Posterior vena cava (tissue), 2 donors: ENCODE results near the gene EIF4A2. TPM values are rescaled to one million over a fixed set of nuclear protein-coding genes. Genes with fewer than 3 reads are reported as not detected.
A peak's percentile ranks its signal among the peaks of the same experiment; 100 is the strongest.

Experiments
- DNase-seq: peaks from one replicate; pipeline ENCODE4 v3.0.0-alpha.2; 2020; ENCODE audit warnings: low spot score
- intact Hi-C, 2 donors: fragments of 100-400 bp; cut with DNase I; formaldehyde crosslinking; loops; one replicate each; pipeline versions ENCODE4 v1.14.1 to v1.14.2; 2022 to 2023
- long read RNA-seq, 2 donors: library from polyadenylated mRNA; unstranded; transcript quantifications; one replicate each; pipeline ENCODE4 v2.0.0, GENCODE V29; 2020 to 2021
- total RNA-seq, 2 donors: library from RNA; stranded (reverse); fragmentation: NEBNext Ultra II Directional; extraction: Animal tissue kit (Norgen Biotek cat#: 25700); gene quantifications; one replicate each; pipeline ENCODE4 v1.2.1, GENCODE V29; 2021
- donor health status: DM: yes; HTN: yes; CAD: no.
- donor health status: DM: yes; HTN: yes; CAD: no.

Gene EIF4A2
- total RNA-seq = 100 to 1,000 TPM; 263 to 283 TPM
- long read RNA-seq, donor 1, transcript EIF4A2-201 (11 exons, 1,919 nt) = major isoform, 65 of 126 reads
- long read RNA-seq, donor 1, transcript EIF4A2-205 (11 exons, 1,889 nt) = minor isoform, 27 of 126 reads
- long read RNA-seq, donor 1, transcript EIF4A2-203 (10 exons, 1,751 nt) = minor isoform, 5 of 126 reads
- long read RNA-seq, donor 1, partial matches to known transcripts = 11 of 126 reads
- long read RNA-seq, donor 1, other reads (novel, unspliced or antisense) = 14 of 126 reads
- long read RNA-seq, donor 2, transcript EIF4A2-205 (11 exons, 1,889 nt) = minor isoform, 164 of 749 reads
- long read RNA-seq, donor 2, transcript EIF4A2-203 (10 exons, 1,751 nt) = minor isoform, 36 of 749 reads
- long read RNA-seq, donor 2, transcript EIF4A2-207 (10 exons, 1,729 nt) = minor isoform, 6 of 749 reads
- long read RNA-seq, donor 2, transcript EIF4A2-201 (11 exons, 1,919 nt) = major isoform, 455 of 749 reads
- long read RNA-seq, donor 2, partial matches to known transcripts = 23 of 749 reads
- long read RNA-seq, donor 2, other reads (novel, unspliced or antisense) = 63 of 749 reads

DNA sequence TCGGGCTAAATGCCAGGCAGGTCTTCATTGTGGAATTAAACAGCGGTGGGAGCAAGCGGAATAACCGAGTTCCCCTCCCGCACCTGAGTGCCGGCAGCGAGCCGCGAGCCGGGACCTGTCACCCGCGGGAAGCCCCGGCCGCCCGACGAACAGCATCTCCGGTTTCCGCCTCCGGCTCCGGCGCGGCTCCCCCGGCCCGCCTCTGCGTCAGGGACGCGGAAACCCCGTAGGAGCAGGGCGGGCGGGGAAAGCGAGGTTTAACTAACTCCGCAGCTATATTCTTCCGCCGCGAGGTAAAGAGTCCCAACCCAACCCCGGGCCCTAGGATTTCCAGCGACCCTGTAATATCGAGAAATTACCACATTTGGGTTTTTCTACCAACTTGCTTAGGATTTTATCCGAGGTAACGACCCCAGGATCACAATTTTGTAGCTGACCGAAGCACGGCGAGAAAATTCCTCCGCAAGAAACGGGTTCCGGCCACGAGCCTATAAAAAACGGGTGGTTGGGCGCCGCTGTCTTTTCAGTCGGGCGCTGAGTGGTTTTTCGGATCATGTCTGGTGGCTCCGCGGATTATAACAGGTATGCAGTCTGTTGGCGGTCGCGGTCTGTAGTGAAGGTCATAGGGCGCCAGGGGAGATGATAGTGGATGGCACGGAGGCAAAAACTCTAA lies at the start of gene EIF4A2:
TSS of gene EIF4A2 (plus strand) at position 520 of the 673 bp plus-strand sequence. CDS start at position 554, 34 bp downstream.
- intact Hi-C loops = no loop called here

DNA sequence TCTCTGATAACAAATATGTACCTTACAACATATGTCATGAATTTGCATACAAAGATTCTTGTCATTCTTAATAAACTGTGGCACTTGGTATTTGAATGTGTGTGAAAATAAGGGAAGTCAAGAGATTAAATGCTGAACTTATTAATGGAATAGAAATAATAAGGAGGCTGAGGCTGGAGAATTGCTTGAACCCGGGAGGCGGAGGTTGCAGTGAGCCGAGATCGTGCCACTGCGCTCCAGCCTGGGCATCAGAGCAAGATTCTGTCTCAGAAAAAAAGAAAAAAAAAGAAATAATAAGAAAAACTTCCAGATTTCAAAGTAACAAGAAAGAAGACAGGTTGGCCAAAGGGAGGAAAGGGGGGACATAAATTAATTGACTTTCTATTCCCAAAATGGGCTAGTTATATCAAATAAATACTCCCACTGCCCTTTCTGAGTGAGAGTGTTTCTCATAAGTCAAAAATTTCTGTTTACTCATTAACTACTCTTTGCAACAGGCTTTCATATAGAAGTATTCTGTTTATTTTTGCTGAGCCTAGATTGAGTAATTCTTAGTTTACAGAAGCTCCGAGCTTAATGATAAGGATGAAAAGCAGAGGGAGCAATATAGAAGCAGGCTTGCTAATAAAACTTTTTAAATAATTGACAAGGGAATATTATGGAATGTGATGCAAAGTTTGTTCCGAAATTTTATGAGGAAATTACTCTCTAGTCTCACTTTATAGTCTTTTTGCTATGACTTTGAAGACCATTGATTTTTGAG lies 40.6 kb upstream of the EIF4A2 start:
- intact Hi-C loops = no loop called here
- no peak for DNase-seq

More for the DNA sequence above, at the start of gene EIF4A2:
- DNase-seq = peak; percentile 97

DNA sequence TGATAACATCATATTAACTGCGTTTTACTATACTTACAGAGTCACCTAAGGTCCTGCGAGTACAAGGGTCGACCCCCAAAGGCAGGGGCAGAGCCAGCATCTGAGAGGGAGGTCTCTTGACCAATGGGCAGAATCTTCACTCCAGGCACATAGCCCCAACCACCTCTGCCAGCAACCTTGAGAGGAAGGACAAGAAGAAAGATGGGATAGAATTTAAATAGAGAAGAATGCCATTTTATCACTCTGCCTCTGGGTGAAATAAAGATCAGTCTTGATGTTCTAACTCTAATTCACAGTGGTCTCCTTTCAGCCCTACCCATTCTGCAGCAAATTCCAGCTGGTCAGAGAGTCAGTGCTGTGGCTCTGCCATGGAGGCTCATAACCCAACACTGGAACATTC lies 39.7 kb upstream of the EIF4A2 start:
- intact Hi-C loops = no loop called here
- no peak for DNase-seq

DNA sequence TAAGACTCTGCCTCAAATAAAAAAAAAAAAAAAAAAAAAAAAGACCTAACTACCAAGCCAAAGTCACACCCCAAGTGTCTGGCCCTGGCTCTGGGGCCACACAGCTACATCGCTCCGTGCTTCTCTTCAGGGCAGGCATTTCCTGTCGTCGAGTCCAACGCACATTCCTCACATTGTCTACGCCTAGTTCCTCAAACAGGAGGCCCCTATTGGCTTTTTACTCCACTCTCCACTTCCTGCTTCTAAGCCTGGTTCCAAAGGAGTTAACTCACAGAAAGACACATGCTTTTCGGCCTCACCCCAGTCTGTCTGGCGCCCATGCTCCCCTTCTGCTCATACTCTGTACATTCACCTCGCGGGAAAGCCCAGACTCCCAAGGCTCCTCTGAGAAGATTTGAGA lies 37.4 kb upstream of the EIF4A2 start:
- intact Hi-C loops = no loop called here
- peak; percentile 80 for DNase-seq

DNA sequence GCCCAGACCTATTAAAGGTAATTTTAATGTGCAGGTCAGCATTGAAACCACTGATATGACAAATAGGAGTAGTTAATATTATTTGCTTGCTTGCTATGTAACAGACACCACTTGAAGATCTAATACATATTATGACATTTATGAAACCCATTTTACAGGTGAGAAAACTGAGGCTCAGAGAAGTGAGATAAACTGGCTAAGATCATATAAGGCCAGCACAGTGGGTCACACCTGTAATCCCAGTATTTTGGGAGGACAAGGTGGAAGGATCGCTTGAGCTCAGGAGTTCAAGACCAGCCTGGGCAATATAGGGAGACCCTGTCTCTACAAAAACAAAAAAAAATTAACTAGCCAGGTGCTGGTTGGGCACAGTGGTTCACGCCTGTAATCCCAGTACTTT lies 33.1 kb upstream of the EIF4A2 start:
- intact Hi-C loops = no loop called here

DNA sequence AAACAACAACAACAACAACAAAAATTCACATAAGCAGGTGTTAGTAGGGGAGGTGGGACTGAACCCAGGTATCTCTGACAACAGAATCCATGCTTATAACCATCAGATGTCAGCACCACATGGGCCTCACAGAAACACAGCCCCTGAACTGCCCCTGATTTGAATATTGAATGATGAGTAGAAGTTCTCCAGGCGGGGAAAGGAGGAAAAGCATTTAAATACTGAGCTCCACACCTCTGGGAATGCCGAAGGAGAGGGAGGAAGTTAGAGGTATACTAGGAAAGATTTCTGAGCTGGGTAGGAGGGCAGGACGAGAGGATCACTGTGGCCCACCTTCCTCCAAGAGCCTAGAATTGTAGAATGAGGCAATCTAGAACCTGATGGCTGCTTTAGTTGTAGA lies 31.9 kb upstream of the EIF4A2 start:
- intact Hi-C loops = no loop called here
- DNase-seq = no peak

More for the DNA sequence above, 33.1 kb upstream of the EIF4A2 start:
- DNase-seq = no peak

DNA sequence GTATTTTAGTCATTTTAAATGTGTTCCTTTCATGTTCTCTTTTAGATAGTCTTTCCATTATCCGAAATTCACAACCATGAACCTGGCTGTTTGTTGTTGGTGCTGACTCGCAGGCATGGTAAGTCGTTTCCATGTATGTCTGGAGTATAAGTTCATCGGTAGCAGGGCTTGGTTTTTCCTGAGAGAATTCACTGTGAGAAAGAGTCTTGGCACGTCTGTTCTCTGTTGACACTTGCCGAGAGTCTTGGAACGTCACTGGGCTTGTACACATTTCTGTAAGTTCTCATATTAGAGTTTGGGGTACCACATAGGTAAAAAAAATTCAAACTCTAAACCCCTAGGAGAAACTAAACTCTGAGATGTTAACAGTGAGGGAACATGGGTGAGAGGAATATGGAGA lies 29.4 kb upstream of the EIF4A2 start:
- no peak for DNase-seq
- intact Hi-C loops = no loop called here

DNA sequence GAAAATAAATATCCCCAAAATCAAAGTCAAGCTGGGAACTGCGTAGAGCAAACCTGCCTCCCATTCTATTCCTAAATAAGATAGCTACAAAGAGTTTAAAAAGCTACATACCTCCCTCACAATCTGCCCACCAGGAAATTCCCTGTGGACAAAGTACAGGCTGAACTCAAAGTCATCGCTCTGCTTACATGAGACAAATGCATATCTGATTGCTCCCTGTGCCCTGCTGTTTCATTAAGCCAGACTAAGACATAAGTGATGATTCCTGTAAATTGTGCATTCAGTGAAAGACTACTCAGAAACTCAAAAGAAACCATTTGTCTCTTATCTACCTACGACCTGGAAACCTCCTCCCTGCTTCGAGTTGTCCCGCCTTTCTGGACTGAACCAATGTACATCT lies 28.5 kb upstream of the EIF4A2 start:
- intact Hi-C loops = no loop called here

DNA sequence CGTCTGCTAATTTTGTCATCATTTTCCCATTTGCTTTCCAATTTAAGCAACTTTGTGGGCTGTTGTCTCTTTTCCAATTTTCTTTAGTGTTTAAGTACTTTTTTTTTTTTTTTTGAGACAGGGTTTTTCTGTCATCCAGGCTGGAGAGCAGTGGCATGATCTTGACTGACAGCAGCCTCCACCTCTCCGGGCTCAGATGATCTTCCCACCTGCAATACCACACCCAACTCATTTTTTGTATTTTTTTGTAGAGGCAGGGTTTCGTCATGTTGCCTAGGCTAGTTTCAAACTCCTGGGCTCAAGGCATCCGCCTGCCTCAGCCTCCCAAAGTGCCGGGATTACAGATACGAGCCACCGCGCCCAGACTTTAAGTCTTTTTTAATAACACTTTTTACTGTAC lies 26.2 kb upstream of the EIF4A2 start:
- intact Hi-C loops = no loop called here
- DNase-seq = no peak

More for the DNA sequence above, 28.5 kb upstream of the EIF4A2 start:
- no peak for DNase-seq

DNA sequence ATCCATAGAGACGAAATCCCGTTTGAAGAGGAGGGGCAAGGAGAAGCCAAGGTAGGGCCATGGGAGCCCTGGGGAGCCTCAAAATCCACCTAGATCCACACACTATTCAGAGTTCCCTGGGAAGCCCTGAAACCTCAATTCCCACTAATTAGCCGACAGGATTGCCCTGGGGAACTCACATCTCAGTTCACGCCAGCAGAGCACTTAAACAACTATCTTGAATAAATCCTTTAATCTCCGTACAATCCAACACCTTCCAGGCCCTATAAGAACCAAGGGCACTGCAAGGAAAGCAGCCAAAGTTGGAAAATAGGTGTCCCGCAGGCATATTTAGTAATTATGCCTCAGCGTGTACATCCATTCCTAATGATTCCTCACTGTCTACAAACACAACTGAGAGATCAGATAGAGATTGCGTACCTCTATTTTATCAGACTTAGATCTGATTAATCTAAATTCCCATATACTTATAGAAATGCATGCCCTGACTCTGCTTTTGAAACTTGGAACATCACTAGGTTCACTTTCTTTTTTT lies 25.6 kb upstream of the EIF4A2 start:
- intact Hi-C loops = no loop called here
- DNase-seq = no peak

DNA sequence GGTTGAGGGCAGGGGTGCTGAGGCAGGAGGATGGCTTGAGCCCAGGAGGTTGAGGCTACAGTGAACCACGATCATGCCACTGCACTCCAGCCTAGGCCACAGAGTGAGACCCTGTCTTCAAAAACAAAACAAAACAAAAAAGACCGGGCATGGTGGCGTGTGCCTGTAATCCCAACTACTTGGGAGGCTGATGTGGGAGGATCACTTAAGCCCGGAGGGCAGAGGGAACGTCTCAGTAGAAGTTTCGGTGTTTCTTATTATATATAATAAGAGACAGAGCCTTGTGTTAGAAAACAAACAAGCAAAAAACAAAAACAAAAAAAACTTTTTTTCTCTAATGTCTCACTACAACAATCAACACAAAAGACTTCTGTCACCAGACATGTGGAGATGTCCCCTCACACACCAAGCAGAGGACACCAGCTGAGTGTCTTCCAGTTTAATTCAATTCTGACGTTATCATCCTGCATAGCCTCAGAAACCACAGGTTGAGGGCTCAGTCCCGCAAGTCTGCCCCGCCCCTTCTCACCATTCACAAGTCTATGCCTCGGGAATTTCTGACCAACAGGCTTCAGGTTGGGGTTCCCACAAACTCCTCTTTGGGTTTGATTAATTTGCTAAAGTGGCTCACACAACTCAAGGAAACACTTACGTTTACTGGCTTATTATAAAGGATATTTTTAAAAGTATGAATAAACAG lies 24.0 kb upstream of the EIF4A2 start:
- intact Hi-C loops = no loop called here

DNA sequence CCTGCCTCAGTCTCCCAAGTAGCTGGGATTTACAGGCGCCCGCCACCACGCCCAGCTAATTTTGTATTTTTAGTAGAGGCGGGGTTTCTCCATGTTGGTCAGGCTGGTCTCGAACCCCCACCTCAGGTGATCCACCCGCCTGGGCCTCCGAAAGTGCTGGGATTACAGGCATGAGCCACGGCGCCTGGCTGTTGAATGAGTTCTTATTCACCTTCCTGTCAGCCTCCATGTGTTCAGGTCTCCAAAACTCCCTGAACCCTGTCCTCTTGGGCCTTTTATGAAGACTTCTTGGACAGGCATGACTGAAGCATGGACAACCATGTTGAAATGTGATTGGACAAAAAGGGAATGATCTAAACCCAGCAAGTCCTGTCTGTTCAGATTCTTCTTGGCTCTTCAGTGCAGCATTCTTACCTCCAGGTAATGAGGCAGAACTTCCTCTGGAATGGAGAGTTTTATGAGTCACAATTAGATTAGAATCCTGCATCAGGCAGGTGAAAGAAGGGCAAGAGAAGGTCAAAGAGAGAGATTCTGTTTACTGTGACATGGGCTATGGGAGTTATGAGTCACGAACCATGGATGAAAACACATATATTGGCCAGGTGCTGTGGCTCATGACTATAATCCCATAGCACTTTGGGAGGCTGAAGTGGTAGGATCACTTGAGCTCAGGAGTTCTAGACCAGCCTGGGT lies 23.1 kb upstream of the EIF4A2 start:
- intact Hi-C loops = no loop called here
- DNase-seq = no peak

More for the DNA sequence above, 24.0 kb upstream of the EIF4A2 start:
- no peak for DNase-seq

DNA sequence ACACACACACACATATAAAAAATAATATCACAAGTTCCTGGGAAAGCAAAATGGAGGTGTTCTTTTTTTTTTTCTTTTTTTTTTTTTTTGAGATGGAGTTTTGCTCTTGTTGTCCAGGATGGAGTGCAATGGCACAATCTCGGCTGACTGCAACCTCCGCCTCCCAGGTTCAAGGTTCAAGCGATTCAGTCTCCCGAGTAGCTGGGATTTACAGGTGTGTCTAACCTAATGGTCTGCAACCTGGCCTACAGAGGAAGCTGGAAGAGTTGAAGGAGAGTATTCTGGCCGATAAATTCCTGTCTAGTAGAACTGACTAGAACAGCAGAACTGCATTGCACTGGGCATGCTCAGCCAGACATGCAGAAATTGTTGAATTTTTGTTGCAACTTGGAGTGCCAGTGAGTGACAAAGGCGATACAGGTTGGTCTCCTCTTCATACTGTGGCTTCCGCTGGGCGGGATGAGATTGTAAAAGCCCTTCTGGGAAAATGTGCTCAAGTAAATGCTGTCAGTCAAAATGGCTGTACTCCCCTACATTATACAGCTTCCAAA lies 22.4 kb upstream of the EIF4A2 start:
- no peak for DNase-seq
- intact Hi-C loops = no loop called here

DNA sequence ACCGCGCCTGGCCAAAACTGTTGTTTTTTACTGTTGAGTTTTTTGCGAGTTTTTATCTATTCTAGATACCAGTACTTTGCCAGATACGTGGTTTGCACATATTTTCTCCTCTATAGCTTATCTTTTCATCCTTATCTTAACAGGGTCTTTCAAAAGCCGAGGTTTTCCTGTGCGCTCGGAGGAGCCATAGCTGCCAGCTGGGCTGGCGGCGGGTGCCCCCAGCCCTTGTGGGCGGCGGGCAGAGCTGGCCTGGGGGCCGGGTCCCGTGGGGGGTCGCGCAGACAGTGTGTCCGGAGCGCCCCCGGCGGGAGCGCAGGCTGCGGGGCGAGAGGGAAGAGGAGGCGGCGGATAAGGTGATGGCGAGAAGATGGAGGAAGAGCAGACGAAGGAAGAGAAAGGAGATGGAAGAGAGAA lies 11.1 kb upstream of the EIF4A2 start:
- intact Hi-C loops = no loop called here
- DNase-seq = no peak

DNA sequence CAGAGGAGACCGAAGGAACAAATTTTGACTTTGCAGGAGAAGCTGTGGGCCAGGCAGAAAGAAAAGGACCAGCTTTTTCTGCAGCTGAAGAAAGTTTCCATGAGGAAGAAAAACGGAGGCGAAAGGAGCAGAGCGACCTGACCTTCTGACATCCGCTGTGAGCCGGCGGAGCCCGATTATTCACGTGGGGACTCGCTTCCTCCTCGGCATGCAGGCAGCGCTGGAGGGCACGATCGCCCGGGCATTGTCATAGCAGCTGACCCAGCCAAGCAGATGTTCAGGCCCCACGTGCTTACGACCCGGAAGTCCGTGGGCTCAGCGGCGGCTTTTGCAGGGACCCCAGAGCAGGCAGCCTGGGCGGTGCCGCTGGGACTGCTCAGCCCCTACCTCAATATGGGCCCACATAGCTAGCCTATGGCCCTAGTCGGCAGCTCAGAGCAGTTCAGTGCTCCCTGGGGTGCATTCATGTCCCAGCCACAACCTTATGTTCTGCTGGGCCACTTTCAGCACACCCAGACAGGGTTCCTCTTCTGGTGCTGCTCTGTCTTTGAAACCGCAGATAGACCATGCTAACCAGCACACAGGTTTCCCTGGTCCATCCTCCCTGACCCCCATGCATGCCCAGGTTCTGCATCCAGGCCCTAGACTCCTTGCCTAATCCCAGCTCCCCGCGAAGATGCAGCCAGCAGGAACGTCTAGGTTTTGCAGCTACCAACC lies 10.5 kb upstream of the EIF4A2 start:
- intact Hi-C loops = no loop called here

DNA sequence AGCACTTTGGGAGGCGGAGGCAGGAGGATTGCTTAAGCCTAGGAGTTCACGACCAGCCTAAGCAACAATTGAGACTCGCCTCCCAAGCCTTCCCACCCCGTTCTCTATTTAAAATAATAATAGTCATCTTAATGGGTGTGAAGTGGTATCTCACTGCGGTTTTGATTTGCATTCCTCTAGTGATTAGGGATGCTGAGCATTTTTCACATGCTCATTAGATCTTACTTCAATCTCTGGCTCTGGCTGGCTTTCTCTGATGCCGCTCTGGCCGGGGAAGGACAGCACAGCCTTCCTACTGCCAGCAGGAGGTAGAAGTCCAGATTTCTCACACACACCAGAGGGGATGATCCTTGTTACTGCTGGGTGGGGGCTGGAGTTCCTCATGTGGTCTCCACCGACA lies 7.4 kb upstream of the EIF4A2 start:
- no peak for DNase-seq
- intact Hi-C loops = no loop called here

More for the DNA sequence above, 10.5 kb upstream of the EIF4A2 start:
- DNase-seq = peak; percentile 94

DNA sequence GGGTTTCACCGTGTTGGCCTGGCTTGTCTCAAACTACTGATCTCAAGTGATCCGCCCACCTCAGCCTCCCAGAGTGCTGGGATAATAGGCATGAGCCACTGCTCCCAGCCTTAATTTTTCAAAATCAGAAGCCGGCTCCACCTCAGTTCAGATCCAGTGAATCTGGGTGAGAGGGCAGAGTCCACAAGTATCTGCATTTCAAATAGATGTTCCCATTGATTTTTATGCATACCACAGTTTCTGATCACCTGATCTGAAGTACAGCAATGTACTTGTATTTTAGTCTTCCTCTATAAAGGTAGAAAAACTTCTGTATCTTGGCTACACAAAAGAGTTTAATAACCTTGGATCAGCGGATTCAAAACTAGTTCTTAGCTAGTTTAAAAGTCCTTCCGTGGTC lies 4.2 kb upstream of the EIF4A2 start:
- DNase-seq = no peak
- intact Hi-C loops = no loop called here
